A673 (cell line): ENCODE results near the gene FBLN5.

Source experiments
- CTCF ChIP-seq: fragments of 300-800, 200-600 bp; sonication (generic); conservative IDR thresholded peaks from 2 replicates; pipeline ENCODE4 v1.5.1; 2017; ENCODE audit warnings: low read depth, mild to moderate bottlenecking, antibody characterized with exemption, low read length, moderate library complexity, mixed read lengths
- EZH2 ChIP-seq: fragments of 200-600 bp; sonication (generic); IDR thresholded peaks from 2 replicates; pipeline ENCODE4 v1.6.1; 2017; ENCODE audit warnings: borderline replicate concordance, low read depth, mild to moderate bottlenecking, mixed read lengths, antibody characterized with exemption, low read length; ENCODE audit not compliant: poor library complexity, severe bottlenecking

GRCh38 chr14:91885113-91885712 lies 62.3 kb downstream of the FBLN5 start:
- TF ChIP-seq CTCF (no peak), EZH2 (no peak)
